Measurements from ENCODE around the gene GLT1D1.

GLT1D1 gene

DNA sequence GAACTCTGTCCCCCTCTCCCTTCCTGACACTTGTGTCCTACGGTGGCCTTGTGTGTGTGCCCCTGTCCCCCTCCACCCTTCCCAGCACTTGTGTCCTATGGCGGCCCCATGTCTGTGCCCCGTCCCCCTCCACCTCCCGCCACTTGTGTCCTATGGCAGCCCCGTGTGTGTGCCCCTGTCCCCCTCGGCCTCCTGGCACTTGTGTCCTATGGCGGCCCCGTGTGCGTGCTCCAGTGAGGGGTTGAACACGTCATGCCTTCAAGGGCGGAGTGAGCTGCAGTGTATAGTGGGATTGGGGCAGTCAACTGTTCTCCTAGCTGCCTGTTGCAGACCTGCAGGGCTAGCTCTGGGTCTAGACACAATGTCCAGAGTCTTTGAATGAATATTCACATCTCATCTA, 108.7 kb downstream of the GLT1D1 start:
- TF ChIP-seq POLR2A (IDR thresholded peaks at IDR 0.05; ENCODE audit: low read depth, low read length), result no peak
- no peak for DNase-seq (ENCODE audit: insufficient read length, low spot score)
- FAIRE-seq, result no peak

DNA sequence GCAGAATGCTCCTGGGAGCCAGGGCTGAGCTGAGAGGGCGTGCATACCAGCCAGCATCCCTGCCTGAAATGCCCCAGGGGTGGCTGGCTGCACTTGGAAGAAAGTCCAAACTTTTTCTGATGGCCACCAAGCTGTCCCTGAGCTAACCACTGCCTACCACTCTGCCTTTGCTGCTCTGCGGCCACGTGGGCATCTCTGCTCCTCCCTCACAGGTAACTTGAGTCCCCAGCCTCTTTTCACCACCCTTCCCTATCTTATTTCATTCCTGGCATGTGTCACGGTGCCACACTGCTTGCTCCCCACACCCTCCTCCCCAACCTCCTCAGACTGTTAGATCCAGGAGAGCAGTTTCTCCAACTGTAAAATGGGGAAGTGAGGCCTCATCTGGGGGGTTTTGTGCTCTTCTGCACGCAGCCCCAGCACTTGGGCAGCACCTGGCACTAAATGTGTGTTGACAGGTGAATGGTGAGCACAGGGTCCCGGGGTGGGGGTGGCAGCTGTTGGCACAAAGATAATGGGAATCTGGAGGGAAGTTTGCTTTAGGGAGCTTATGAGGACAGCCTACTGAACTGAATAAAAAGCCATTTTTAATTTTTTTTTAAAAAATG, 113.0 kb downstream of the GLT1D1 start:
- TF ChIP-seq POLR2A (IDR thresholded peaks at IDR 0.05; ENCODE audit: low read depth, low read length), result no peak
- no peak for DNase-seq (ENCODE audit: insufficient read length, low spot score)

GRCh38 chr12:128968668-128969067, 115.4 kb downstream of the GLT1D1 start:
- FAIRE-seq (no peak), DNase-seq (ENCODE audit: insufficient read length, low spot score) (no peak)
- TF ChIP-seq POLR2A (IDR thresholded peaks at IDR 0.05; ENCODE audit: low read depth, low read length), result no peak

More for the DNA sequence above, 113.0 kb downstream of the GLT1D1 start:
- FAIRE-seq, result no peak

- no peak for TF ChIP-seq POLR2A (IDR thresholded peaks at IDR 0.05; ENCODE audit: low read depth, low read length)
- DNase-seq (ENCODE audit: insufficient read length, low spot score) (peak; percentile 29), FAIRE-seq (no peak)
Observed at GRCh38 chr12:128969480-128970055, 116.3 kb downstream of the GLT1D1 start.

GRCh38 chr12:128970110-128970509, 116.8 kb downstream of the GLT1D1 start:
- FAIRE-seq, result no peak
- TF ChIP-seq POLR2A (IDR thresholded peaks at IDR 0.05; ENCODE audit: low read depth, low read length), result no peak

GRCh38 chr12:128970941-128971340, 117.7 kb downstream of the GLT1D1 start:
- no peak for TF ChIP-seq POLR2A (IDR thresholded peaks at IDR 0.05; ENCODE audit: low read depth, low read length)
- FAIRE-seq, result no peak
- no peak for DNase-seq (ENCODE audit: insufficient read length, low spot score)

More at GRCh38 chr12:128970110-128970509, 116.8 kb downstream of the GLT1D1 start:
- DNase-seq (ENCODE audit: insufficient read length, low spot score), result no peak

GRCh38 chr12:128971802-128972201, 118.5 kb downstream of the GLT1D1 start:
- FAIRE-seq, result no peak
- TF ChIP-seq POLR2A (IDR thresholded peaks at IDR 0.05; ENCODE audit: low read depth, low read length), result no peak
- DNase-seq (ENCODE audit: insufficient read length, low spot score), result no peak

DNA sequence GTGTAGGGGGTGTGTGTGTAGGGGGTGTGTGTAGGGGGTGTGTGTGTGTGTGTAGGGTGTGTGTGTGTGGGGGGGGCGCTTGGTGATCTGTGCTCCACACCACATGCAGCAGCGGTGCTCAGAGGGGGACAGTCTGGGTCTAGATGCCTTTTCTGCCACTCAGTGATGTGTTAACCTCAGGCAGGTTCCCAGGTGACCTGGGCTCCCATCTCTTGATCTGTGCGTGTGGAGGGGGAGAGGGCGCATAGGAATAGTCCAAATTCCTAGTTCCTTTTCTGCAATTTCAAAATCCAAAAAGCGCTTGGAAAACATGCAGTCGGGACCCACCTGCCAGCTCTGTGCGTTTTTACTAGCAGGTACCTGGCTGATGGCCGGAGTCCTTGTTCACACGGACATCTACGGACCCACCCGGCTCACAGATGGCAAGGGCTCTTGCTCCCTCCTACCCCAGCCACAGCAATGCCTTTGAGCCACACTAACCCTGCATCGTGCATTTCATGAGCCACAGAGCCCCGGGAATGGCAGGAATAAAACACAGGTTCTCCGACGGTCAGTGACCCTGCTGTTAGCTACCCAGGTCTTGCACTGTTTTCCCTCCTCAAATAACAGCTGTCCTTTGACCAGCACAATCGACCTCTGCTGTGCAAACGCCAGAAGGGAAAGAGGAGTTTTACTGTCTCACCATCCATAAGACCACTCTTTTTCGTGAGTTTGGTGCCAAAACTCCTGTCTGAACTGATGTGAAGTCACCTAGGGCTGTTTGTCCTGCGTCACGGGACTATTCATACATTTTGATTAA, 120.8 kb downstream of the GLT1D1 start:
- no peak for FAIRE-seq
- no peak for TF ChIP-seq POLR2A (IDR thresholded peaks at IDR 0.05; ENCODE audit: low read depth, low read length)

DNA sequence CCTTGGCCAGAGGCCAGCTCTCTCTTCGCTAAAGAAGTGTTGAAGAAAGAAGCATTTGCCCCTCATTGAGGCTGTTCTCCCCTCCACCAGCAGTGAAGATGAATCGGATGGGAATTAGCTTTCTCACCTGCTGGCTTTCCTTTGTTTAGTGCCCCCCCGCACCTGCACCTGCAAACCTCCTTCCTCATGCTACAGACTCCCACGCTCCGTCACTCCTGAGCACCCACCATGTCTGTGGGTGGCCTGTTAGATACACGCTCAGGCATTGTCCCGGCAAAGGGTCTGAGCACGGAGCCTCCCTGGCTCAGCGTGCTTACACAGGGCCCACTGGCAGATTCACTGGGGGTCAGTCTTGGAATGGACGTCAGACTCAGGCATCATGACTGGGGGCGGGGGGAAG, 121.6 kb downstream of the GLT1D1 start:
- no peak for FAIRE-seq
- TF ChIP-seq POLR2A (IDR thresholded peaks at IDR 0.05; ENCODE audit: low read depth, low read length), result no peak

More for the DNA sequence above, 120.8 kb downstream of the GLT1D1 start:
- no peak for DNase-seq (ENCODE audit: insufficient read length, low spot score)

GRCh38 chr12:128976120-128976738, 123.0 kb downstream of the GLT1D1 start:
- FAIRE-seq, result no peak
- DNase-seq (ENCODE audit: insufficient read length, low spot score), result no peak
- no peak for TF ChIP-seq POLR2A (IDR thresholded peaks at IDR 0.05; ENCODE audit: low read depth, low read length)

More for the DNA sequence above, 121.6 kb downstream of the GLT1D1 start:
- no peak for DNase-seq (ENCODE audit: insufficient read length, low spot score)

DNA sequence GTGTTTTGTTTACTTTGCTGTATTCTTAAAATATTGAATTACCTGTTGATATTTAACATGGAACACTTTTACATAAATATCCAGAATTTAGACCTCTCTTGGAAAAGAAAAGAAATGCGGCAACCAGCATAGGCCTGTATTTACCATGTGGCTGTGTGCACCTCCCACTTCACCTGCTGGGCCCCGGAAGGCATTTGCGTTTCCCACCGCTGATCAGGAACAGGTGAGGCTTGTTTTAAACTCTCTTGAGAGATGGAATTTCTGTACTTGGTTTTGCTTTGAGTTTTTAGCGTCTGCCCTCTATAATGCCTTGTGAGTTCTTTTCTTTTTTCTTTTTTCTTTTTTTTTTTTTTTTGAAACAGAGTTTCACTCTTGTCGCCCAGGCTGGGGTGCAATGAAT, 124.2 kb downstream of the GLT1D1 start:
- no peak for TF ChIP-seq POLR2A (IDR thresholded peaks at IDR 0.05; ENCODE audit: low read depth, low read length)
- DNase-seq (ENCODE audit: insufficient read length, low spot score), result no peak
- FAIRE-seq, result no peak

DNA sequence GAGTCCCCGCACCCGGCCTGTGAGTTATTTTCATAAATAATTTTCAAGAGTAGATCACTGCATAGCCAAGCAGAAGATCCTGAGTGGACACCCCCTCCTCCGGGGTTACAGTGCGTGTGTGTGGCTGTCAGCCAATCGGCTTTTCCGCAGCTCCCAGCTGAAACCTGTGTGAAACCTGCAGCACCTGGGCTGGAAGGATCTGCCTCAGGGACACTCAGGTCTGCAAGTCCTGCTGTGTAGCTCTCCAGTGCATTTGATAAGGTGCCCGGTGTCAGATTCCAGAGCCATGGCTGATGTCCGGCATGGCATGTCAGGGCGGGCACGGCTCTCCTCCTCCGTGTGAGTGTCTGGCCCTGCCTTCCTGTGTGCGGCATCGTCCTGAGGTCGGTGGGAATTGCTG, 124.8 kb downstream of the GLT1D1 start:
- FAIRE-seq, result no peak
- DNase-seq (ENCODE audit: insufficient read length, low spot score), result no peak
- no peak for TF ChIP-seq POLR2A (IDR thresholded peaks at IDR 0.05; ENCODE audit: low read depth, low read length)

GRCh38 chr12:128980623-128981022, 127.3 kb downstream of the GLT1D1 start:
- FAIRE-seq (no peak), DNase-seq (ENCODE audit: insufficient read length, low spot score) (no peak)
- TF ChIP-seq POLR2A (IDR thresholded peaks at IDR 0.05; ENCODE audit: low read depth, low read length), result no peak

- no peak for FAIRE-seq
- no peak for TF ChIP-seq POLR2A (IDR thresholded peaks at IDR 0.05; ENCODE audit: low read depth, low read length)
- no peak for DNase-seq (ENCODE audit: insufficient read length, low spot score)
Observed at GRCh38 chr12:128981971-128982533, 128.8 kb downstream of the GLT1D1 start.
